Measurements from ENCODE around the gene TRIM50.
"Not testable (repeated sequence)": the region's sequence is repeated elsewhere in the genome, so short reads cannot be mapped to it uniquely, and the experiment has no call there.

The TRIM50 gene

GRCh38 chr7:73349763-73350162 is 21.9 kb upstream of the TRIM50 start:
- DNase-seq, result no peak

- DNase-seq, result no peak
Measured at GRCh38 chr7:73345951-73346350, 18.1 kb upstream of the TRIM50 start.

- DNase-seq, result no peak
Measured at GRCh38 chr7:73345538-73345937, 17.7 kb upstream of the TRIM50 start.

- no peak for DNase-seq
Measured at GRCh38 chr7:73343671-73344380, 15.9 kb upstream of the TRIM50 start.

- no peak for DNase-seq
Measured at GRCh38 chr7:73342645-73343044, 14.8 kb upstream of the TRIM50 start.

GRCh38 chr7:73341877-73342276 is 14.0 kb upstream of the TRIM50 start:
- DNase-seq, result no peak

GRCh38 chr7:73340514-73340913 is 12.6 kb upstream of the TRIM50 start:
- DNase-seq, result no peak

GRCh38 chr7:73338321-73338720 is 10.4 kb upstream of the TRIM50 start:
- DNase-seq, result no peak

- DNase-seq, result no peak
Measured at GRCh38 chr7:73332447-73332846, 4.6 kb upstream of the TRIM50 start.

GRCh38 chr7:73330772-73331171 is 2.9 kb upstream of the TRIM50 start:
- no peak for DNase-seq

- no peak for DNase-seq
Measured at GRCh38 chr7:73329861-73330581, 2.1 kb upstream of the TRIM50 start.

GRCh38 chr7:73328696-73329095 is 814 bp upstream of the TRIM50 start:
- no peak for DNase-seq

GRCh38 chr7:73327449-73327848 is 433 bp downstream of the TRIM50 start:
- not testable (repeated sequence) for DNase-seq

- DNase-seq, result not testable (repeated sequence)
Measured at GRCh38 chr7:73325424-73325823, 2.5 kb downstream of the TRIM50 start.

- peak; percentile 24 for DNase-seq
Measured at GRCh38 chr7:73324081-73324845, 3.6 kb downstream of the TRIM50 start.

- DNase-seq, result not testable (repeated sequence)
Measured at GRCh38 chr7:73323434-73324080, 4.3 kb downstream of the TRIM50 start.

GRCh38 chr7:73320009-73320408 is 7.9 kb downstream of the TRIM50 start:
- DNase-seq, result not testable (repeated sequence)

GRCh38 chr7:73319541-73319940 is 8.3 kb downstream of the TRIM50 start:
- DNase-seq, result not testable (repeated sequence)

- not testable (repeated sequence) for DNase-seq
Measured at GRCh38 chr7:73318656-73319204, 9.2 kb downstream of the TRIM50 start.

GRCh38 chr7:73316521-73316920 is 11.4 kb downstream of the TRIM50 start:
- no peak for DNase-seq

GRCh38 chr7:73314271-73314670 is 13.6 kb downstream of the TRIM50 start:
- DNase-seq, result no peak

- no peak for DNase-seq
Measured at GRCh38 chr7:73313521-73313906, 14.4 kb downstream of the TRIM50 start.
